HCT116 (cell line): ENCODE results near the gene NANOS1. TPM values are rescaled to one million over a fixed set of nuclear protein-coding genes. Genes with fewer than 3 reads are reported as not detected.
A peak's percentile ranks its signal among the peaks of the same experiment; 100 is the strongest.

Experiments
- ZFX ChIP-seq: fragments of 450-650 bp; IDR thresholded peaks from 2 replicates; pipeline ENCODE4 v1.6.1; 2017
- total RNA-seq: library from RNA; stranded (reverse); gene quantifications from one replicate; pipeline ENCODE4 v1.2.1, GENCODE V29; 2021; ENCODE audit not compliant: unreplicated experiment
- TF ChIP-seq, protein P1 (sequence below): IDR thresholded peaks from 2 replicates; pipeline ENCODE4 v1.6.1; 2011; ENCODE audit warnings: mild to moderate bottlenecking, low read length, moderate library complexity; ENCODE audit not compliant: insufficient replicate concordance; ENCODE audit errors: extremely low read depth

The NANOS1 gene
- total RNA-seq, 1 experiment from 2014 or later, result 1.5 TPM

DNA sequence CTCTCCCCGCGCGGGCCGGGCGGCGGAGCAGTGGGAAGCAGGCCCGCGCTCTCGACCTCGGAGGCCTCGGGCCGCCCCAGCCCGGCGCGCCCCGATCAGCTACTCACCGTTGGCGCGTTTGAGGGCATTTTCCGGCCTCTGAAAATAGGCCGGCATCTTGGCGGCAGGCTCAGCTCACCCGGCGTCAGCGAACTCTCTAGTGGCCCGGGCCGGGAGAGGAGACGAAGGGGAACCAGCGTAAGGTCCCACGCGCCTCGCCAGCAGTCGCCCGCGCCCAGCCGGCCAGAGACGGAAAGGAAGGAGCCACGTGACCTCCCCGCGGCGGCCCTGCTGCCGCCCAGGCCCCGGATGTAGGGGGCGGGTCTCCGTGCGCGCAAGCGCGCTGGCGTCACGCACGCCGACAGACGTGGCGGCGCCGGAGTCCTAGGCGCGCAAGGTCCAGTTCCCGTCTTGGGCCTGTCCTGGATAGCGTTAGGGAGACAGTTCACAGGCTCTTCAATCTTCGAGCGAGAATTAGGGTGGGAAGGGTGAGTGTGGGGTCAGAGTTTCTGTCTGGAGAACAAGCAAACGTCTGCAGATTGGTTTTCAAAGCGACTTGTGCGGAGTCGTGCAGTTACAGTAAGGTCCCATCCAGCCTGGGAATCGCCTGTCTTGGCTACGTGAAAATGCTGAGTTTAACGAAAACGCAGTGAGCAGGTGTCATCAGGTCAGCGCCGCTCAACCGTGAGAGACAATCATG, 51.2 kb downstream of the NANOS1 start, which contains the start of gene EIF3A (continued):
- TF ChIP-seq, protein P1, sequence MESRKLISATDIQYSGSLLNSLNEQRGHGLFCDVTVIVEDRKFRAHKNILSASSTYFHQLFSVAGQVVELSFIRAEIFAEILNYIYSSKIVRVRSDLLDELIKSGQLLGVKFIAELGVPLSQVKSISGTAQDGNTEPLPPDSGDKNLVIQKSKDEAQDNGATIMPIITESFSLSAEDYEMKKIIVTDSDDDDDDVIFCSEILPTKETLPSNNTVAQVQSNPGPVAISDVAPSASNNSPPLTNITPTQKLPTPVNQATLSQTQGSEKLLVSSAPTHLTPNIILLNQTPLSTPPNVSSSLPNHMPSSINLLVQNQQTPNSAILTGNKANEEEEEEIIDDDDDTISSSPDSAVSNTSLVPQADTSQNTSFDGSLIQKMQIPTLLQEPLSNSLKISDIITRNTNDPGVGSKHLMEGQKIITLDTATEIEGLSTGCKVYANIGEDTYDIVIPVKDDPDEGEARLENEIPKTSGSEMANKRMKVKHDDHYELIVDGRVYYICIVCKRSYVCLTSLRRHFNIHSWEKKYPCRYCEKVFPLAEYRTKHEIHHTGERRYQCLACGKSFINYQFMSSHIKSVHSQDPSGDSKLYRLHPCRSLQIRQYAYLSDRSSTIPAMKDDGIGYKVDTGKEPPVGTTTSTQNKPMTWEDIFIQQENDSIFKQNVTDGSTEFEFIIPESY, result peak; percentile 72
- peak; percentile 99 for TF ChIP-seq ZFX

Other genes starting within 250 kb of the NANOS1 start
- gene EIF3A, start 51.1 kb downstream of the NANOS1 start, total RNA-seq, result 271 TPM
- 47.5 TPM for gene DENND10, start 74.4 kb downstream of the NANOS1 start, total RNA-seq
- 58.2 TPM for gene SFXN4, start 136.0 kb downstream of the NANOS1 start, total RNA-seq
- 281 TPM for gene PRDX3, start 149.1 kb downstream of the NANOS1 start, total RNA-seq
- 7.3 TPM for gene GRK5, start 177.9 kb downstream of the NANOS1 start, total RNA-seq